Ishikawa (cell line): Measurements from ENCODE around the gene HUS1B.

Source experiments
- CEBPB ChIP-seq: IDR thresholded peaks from 2 replicates; pipeline ENCODE4 v1.6.1; 2012
- CREB1 ChIP-seq: IDR thresholded peaks from 2 replicates; pipeline ENCODE4 v1.6.1; 2012; ENCODE audit warnings: low read depth
- EGR1 ChIP-seq: IDR thresholded peaks from 2 replicates; pipeline ENCODE4 v1.6.1; 2012
- EP300 ChIP-seq: IDR thresholded peaks from 2 replicates; pipeline ENCODE4 v1.6.1; 2012; ENCODE audit warnings: borderline replicate concordance
- FOXM1 ChIP-seq: IDR thresholded peaks from 2 replicates; pipeline ENCODE4 v1.6.1; 2012; ENCODE audit warnings: low read depth, borderline replicate concordance
- MAX ChIP-seq: IDR thresholded peaks from 2 replicates; pipeline ENCODE4 v1.6.1; 2012
- NFIC ChIP-seq: IDR thresholded peaks from 2 replicates; pipeline ENCODE4 v1.6.1; 2012
- RAD21 ChIP-seq: IDR thresholded peaks from 2 replicates; pipeline ENCODE4 v1.6.1; 2012; ENCODE audit warnings: low read depth
- TAF1 ChIP-seq: IDR thresholded peaks from 2 replicates; pipeline ENCODE4 v1.6.1; 2012; ENCODE audit warnings: low read depth, mild to moderate bottlenecking
- TCF12 ChIP-seq: IDR thresholded peaks from 2 replicates; pipeline ENCODE4 v1.6.1; 2012; ENCODE audit warnings: low read depth
- TEAD4 ChIP-seq: IDR thresholded peaks from 2 replicates; pipeline ENCODE4 v1.6.1; 2012
- YY1 ChIP-seq: IDR thresholded peaks from 2 replicates; pipeline ENCODE4 v1.6.1; 2012; ENCODE audit warnings: low read depth
- ZBTB7A ChIP-seq: IDR thresholded peaks from 2 replicates; pipeline ENCODE4 v1.6.1; 2012; ENCODE audit warnings: low read depth
- TF ChIP-seq, protein P1 (sequence below): IDR thresholded peaks from 2 replicates; pipeline ENCODE4 v1.6.1; 2012; ENCODE audit warnings: low read depth, mild to moderate bottlenecking
- TF ChIP-seq, protein P2 (sequence below): IDR thresholded peaks from 2 replicates; pipeline ENCODE4 v1.6.1; 2012

The HUS1B gene

GRCh38 chr6:606829-607379, 50.0 kb downstream of the HUS1B start:
- TF ChIP-seq TCF12 (no peak), ZBTB7A (no peak), CREB1 (no peak), FOXM1 (no peak), EP300 (no peak), NFIC (no peak), RAD21 (no peak), YY1 (no peak), CEBPB (no peak), TAF1 (no peak), MAX (no peak), EGR1 (no peak), TEAD4 (no peak)
- TF ChIP-seq, protein P1, sequence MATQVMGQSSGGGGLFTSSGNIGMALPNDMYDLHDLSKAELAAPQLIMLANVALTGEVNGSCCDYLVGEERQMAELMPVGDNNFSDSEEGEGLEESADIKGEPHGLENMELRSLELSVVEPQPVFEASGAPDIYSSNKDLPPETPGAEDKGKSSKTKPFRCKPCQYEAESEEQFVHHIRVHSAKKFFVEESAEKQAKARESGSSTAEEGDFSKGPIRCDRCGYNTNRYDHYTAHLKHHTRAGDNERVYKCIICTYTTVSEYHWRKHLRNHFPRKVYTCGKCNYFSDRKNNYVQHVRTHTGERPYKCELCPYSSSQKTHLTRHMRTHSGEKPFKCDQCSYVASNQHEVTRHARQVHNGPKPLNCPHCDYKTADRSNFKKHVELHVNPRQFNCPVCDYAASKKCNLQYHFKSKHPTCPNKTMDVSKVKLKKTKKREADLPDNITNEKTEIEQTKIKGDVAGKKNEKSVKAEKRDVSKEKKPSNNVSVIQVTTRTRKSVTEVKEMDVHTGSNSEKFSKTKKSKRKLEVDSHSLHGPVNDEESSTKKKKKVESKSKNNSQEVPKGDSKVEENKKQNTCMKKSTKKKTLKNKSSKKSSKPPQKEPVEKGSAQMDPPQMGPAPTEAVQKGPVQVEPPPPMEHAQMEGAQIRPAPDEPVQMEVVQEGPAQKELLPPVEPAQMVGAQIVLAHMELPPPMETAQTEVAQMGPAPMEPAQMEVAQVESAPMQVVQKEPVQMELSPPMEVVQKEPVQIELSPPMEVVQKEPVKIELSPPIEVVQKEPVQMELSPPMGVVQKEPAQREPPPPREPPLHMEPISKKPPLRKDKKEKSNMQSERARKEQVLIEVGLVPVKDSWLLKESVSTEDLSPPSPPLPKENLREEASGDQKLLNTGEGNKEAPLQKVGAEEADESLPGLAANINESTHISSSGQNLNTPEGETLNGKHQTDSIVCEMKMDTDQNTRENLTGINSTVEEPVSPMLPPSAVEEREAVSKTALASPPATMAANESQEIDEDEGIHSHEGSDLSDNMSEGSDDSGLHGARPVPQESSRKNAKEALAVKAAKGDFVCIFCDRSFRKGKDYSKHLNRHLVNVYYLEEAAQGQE: no peak
- TF ChIP-seq, protein P2, sequence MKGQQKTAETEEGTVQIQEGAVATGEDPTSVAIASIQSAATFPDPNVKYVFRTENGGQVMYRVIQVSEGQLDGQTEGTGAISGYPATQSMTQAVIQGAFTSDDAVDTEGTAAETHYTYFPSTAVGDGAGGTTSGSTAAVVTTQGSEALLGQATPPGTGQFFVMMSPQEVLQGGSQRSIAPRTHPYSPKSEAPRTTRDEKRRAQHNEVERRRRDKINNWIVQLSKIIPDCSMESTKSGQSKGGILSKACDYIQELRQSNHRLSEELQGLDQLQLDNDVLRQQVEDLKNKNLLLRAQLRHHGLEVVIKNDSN: no peak
